ENCODE data around the gene EOMES.

DNA sequence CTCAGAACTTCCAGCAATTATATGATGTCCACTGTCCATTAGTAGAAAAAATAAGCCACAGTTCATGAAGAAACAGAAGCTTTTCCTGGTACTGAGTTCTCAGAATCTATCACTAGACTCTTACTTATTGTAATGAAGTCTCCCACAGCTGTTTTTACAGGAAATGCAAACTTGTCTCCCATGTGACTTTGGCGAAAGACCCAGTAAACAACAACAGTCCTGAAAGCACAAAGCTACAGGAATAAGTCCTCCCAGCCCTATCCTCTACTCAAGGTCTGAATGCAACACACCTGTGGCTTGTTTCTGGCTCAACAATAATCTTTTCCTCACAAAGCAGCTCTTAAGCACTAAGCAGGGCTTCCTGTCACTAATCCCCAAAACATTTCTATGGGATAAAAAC is 55.9 kb downstream of the EOMES start:
- TF ChIP-seq, protein P1, sequence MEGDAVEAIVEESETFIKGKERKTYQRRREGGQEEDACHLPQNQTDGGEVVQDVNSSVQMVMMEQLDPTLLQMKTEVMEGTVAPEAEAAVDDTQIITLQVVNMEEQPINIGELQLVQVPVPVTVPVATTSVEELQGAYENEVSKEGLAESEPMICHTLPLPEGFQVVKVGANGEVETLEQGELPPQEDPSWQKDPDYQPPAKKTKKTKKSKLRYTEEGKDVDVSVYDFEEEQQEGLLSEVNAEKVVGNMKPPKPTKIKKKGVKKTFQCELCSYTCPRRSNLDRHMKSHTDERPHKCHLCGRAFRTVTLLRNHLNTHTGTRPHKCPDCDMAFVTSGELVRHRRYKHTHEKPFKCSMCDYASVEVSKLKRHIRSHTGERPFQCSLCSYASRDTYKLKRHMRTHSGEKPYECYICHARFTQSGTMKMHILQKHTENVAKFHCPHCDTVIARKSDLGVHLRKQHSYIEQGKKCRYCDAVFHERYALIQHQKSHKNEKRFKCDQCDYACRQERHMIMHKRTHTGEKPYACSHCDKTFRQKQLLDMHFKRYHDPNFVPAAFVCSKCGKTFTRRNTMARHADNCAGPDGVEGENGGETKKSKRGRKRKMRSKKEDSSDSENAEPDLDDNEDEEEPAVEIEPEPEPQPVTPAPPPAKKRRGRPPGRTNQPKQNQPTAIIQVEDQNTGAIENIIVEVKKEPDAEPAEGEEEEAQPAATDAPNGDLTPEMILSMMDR (IDR thresholded peaks at IDR 0.05), result no peak
- TF ChIP-seq POLR2A (IDR thresholded peaks at IDR 0.05), result no peak
